ENCODE measurements around the gene OR6F1. TPM values are rescaled to one million over a fixed set of nuclear protein-coding genes. Genes with fewer than 3 reads are reported as not detected.

Gene OR6F1
- polyA plus RNA-seq, 1 of the 3 experiments (the other 2 are of a cell fraction) = not detected

Other genes starting within 250 kb of the OR6F1 start
- gene OR2C3, start 180.2 kb downstream of the OR6F1 start, polyA plus RNA-seq (2012; rRNA removed) = not detected in 2 replicates
- gene GCSAML, start 167.5 kb downstream of the OR6F1 start, polyA plus RNA-seq (2012; rRNA removed) = not detected in 2 replicates
- not detected in 2 replicates for gene OR2G2, start 128.3 kb downstream of the OR6F1 start, polyA plus RNA-seq (2012; rRNA removed)
- not detected in 2 replicates for gene OR2G3, start 111.1 kb downstream of the OR6F1 start, polyA plus RNA-seq (2012; rRNA removed)
- gene OR13G1, start 36.9 kb downstream of the OR6F1 start, polyA plus RNA-seq (2012; rRNA removed) = not detected in 2 replicates
- gene OR14K1, start 22.0 kb upstream of the OR6F1 start, polyA plus RNA-seq (2012; rRNA removed) = not detected in 2 replicates
- gene OR14A2, start 31.5 kb upstream of the OR6F1 start, polyA plus RNA-seq (2012; rRNA removed) = not detected in 2 replicates
- not detected in 2 replicates for gene OR1C1, start 43.9 kb upstream of the OR6F1 start, polyA plus RNA-seq (2012; rRNA removed)
- not detected in 2 replicates for gene OR14A16, start 107.5 kb upstream of the OR6F1 start, polyA plus RNA-seq (2012; rRNA removed)
- not detected in 2 replicates for gene OR11L1, start 125.2 kb upstream of the OR6F1 start, polyA plus RNA-seq (2012; rRNA removed)
- gene TRIM58, start 140.5 kb upstream of the OR6F1 start, polyA plus RNA-seq (2012; rRNA removed) = 0.13 and 0.35 TPM in 2 replicates
- gene OR2W3, start 178.9 kb upstream of the OR6F1 start, polyA plus RNA-seq (2012; rRNA removed) = 0.13 TPM in 1 of 2 replicates, not detected in the other
- not detected in 2 replicates for gene OR2T8, start 203.6 kb upstream of the OR6F1 start, polyA plus RNA-seq (2012; rRNA removed)
- gene OR2AJ1, start 208.2 kb upstream of the OR6F1 start, polyA plus RNA-seq (2012; rRNA removed) = not detected in 2 replicates
- gene OR2L8, start 232.2 kb upstream of the OR6F1 start, polyA plus RNA-seq (2012; rRNA removed) = not detected in 2 replicates
- gene OR2AK2, start 248.6 kb upstream of the OR6F1 start, polyA plus RNA-seq (2012; rRNA removed) = 0.06 TPM in 1 of 2 replicates, not detected in the other